OCI-LY7 (cell line): Measurements from ENCODE around the gene HMGB1. TPM values are rescaled to one million over a fixed set of nuclear protein-coding genes. Genes with fewer than 3 reads are reported as not detected.

Experiments used
- BruUV-seq: library from RNA; stranded (reverse); fragments of 400-500 nt; replicated peaks from 2 replicates; lab custom pipeline; 2021; lab: Mats Ljungman, UMichigan
- CTCF ChIA-PET: fragments of 300-600 bp; sonication (Branson Sonifier 250); formaldehyde crosslinking; loops from one replicate; lab custom pipeline; 2022; ENCODE audit warnings: antibody characterized with exemption; ENCODE audit not compliant: unreplicated experiment; lab: Charles Lee
- POLR2A ChIA-PET: fragments of 300-600 bp; sonication (Branson Sonifier 250); formaldehyde crosslinking; loops from one replicate; lab custom pipeline; 2022; ENCODE audit warnings: antibody characterized with exemption; lab: Charles Lee
- DNase-seq: peaks from one replicate; pipeline ENCODE4 v3.0.0-alpha.2; 2015; ENCODE audit warnings: low spot score
- H2AFZ ChIP-seq: fragments of 200-600 bp; sonication (generic), shearing (Covaris generic); 2 replicates; pipeline ENCODE4 v1.6.1; 2014; ENCODE audit warnings: mild to moderate bottlenecking, antibody characterized with exemption, low read length, moderate library complexity
- H3K27ac ChIP-seq: fragments of 200-600 bp; sonication (generic); 2 replicates; pipeline ENCODE4 v1.5.1; 2014; ENCODE audit warnings: mixed run types, low read depth, mild to moderate bottlenecking, moderate library complexity, low read length, inconsistent platforms; ENCODE audit not compliant: poor library complexity, severe bottlenecking
- H3K36me3 ChIP-seq: fragments of 200-600 bp; sonication (generic); 2 replicates; pipeline ENCODE4 v1.6.1; 2014; ENCODE audit warnings: mild to moderate bottlenecking, antibody characterized with exemption, low read length, moderate library complexity, mixed read lengths; ENCODE audit not compliant: insufficient read depth
- H3K4me1 ChIP-seq: fragments of 200-600 bp; sonication (generic); 2 replicates; pipeline ENCODE4 v1.5.1; 2014; ENCODE audit warnings: mild to moderate bottlenecking, low read length; ENCODE audit not compliant: insufficient read depth, poor library complexity, severe bottlenecking
- H3K4me2 ChIP-seq: fragments of 200-600 bp; sonication (generic); 2 replicates; pipeline ENCODE4 v1.6.1; 2014; ENCODE audit warnings: mild to moderate bottlenecking, low read length
- H3K4me3 ChIP-seq: fragments of 200-600 bp; sonication (generic); 2 replicates; pipeline ENCODE4 v1.5.1; 2014; ENCODE audit warnings: mild to moderate bottlenecking, low read depth, low read length; ENCODE audit not compliant: poor library complexity, severe bottlenecking
- H3K79me2 ChIP-seq: fragments of 200-600 bp; sonication (generic); 2 replicates; pipeline ENCODE4 v1.6.1; 2016; ENCODE audit warnings: low read depth, mild to moderate bottlenecking, low read length, moderate library complexity, mixed read lengths; ENCODE audit not compliant: insufficient read depth
- H3K9me2 ChIP-seq: fragments of 200-600 bp; sonication (generic); 2 replicates; pipeline ENCODE4 v1.6.1; 2016; ENCODE audit warnings: mild to moderate bottlenecking, low read length, mixed read lengths; ENCODE audit not compliant: insufficient read depth
- H3K9me3 ChIP-seq: fragments of 200-600 bp; sonication (generic); 2 replicates; pipeline ENCODE4 v1.6.1; 2014; ENCODE audit warnings: mild to moderate bottlenecking, mixed run types, low read length, mixed read lengths
- H4K20me1 ChIP-seq: fragments of 200-600 bp; sonication (generic); 2 replicates; pipeline ENCODE4 v1.6.1; 2014; ENCODE audit warnings: mild to moderate bottlenecking, antibody characterized with exemption, low read length, moderate library complexity, mixed read lengths; ENCODE audit not compliant: insufficient read depth
- EZH2phosphoT487 ChIP-seq: fragments of 200-600 bp; sonication (generic); IDR thresholded peaks from 2 replicates; pipeline ENCODE4 v1.6.1; 2018; ENCODE audit warnings: low read depth, borderline replicate concordance, mild to moderate bottlenecking, mixed run types, antibody characterized with exemption, low read length, moderate library complexity, mixed read lengths
- intact Hi-C: fragments of 100-400 bp; cut with micrococcal nuclease; formaldehyde crosslinking; loops from one replicate; pipeline ENCODE4 v1.10.0; 2022; ENCODE audit not compliant: unreplicated experiment
- total RNA-seq, 2 experiments: library from RNA; depleted of rRNA in 1 of 2; stranded (reverse); fragments of >200 nt in 1 of 2; shearing (Covaris generic) in 1 of 2; gene quantifications; 2 replicates each; pipeline ENCODE4 v1.2.3, GENCODE V29; 2014 to 2022
- TF ChIP-seq, protein P1 (sequence below): fragments of 200-600 bp; sonication (generic); conservative IDR thresholded peaks from 2 replicates; pipeline ENCODE4 v1.5.1; 2014; ENCODE audit warnings: mild to moderate bottlenecking, antibody characterized with exemption, low read length, moderate library complexity, mixed read lengths

HMGB1 gene
- total RNA-seq, 2 experiments from 2014 or later, result 1,114 to 1,288 TPM

DNA sequence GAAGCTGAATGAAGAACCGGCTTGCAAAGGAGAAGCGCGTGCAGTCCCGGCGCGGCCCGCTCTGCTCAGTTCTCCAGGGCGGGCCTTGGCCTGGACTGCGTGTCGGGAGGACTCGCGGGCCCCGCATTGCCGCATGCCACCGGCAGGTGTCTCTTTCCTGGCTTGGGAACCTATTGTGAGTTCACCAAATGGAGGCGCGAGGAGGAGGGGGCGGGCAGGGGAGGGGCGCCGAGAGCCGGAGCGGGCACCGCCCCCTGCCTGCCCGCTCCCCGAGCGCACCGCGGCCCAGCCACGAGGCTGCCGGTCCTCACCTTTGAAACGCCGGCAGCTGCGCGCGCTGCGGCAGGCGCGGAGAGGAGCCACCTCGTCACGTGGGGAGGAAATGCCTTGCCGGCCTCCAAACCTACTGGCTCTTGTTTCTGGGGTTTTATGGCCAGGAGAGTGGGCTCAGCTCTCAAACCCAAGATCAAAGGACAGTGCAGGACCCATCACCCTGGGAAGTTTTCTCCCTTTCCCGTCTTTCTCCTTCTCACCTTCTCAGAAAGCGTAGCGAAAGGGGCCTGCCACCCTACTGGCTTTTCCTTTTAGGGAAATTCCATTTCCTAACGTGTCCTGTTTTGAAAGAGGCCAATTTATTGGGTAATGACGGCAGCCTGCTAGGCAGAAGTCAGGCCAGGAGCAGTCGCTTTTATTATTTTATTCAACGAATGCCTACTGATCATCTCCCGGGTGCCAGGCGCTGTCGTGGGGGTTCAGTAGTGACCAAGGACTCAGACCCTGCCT is 57.2 kb downstream of the HMGB1 start:
- TF ChIP-seq EZH2phosphoT487, result no peak
- TF ChIP-seq, protein P1, sequence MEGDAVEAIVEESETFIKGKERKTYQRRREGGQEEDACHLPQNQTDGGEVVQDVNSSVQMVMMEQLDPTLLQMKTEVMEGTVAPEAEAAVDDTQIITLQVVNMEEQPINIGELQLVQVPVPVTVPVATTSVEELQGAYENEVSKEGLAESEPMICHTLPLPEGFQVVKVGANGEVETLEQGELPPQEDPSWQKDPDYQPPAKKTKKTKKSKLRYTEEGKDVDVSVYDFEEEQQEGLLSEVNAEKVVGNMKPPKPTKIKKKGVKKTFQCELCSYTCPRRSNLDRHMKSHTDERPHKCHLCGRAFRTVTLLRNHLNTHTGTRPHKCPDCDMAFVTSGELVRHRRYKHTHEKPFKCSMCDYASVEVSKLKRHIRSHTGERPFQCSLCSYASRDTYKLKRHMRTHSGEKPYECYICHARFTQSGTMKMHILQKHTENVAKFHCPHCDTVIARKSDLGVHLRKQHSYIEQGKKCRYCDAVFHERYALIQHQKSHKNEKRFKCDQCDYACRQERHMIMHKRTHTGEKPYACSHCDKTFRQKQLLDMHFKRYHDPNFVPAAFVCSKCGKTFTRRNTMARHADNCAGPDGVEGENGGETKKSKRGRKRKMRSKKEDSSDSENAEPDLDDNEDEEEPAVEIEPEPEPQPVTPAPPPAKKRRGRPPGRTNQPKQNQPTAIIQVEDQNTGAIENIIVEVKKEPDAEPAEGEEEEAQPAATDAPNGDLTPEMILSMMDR, result peak; percentile 72
- Histone ChIP-seq H3K79me2 (no peaks in the 10 kb centered on the region), H3K36me3 (no peaks in the 10 kb centered on the region), H3K27ac (peak overlapping the region; percentile 26), H3K9me2 (no peaks in the 10 kb centered on the region), H3K4me2 (peak overlapping the region; percentile 32), H4K20me1 (no peaks in the 10 kb centered on the region), H2AFZ (peak overlapping the region; percentile 56; the same call in 1 of the 2 replicates), H3K9me3 (no peaks in the 10 kb centered on the region), H3K4me3 (no peak overlapping the region), H3K4me1 (peaks cover 57% of the 10 kb centered on the region)
- no TSS peak for BruUV-seq
- POLR2A ChIA-PET, result interaction anchor here (0.7 kb wide), 1 partner anchor 57 kb away, joined by 3 read pairs; the partner anchor contains the start of gene HMGB1
- intact Hi-C loops, result loop anchor here (1.0 kb wide), 1 partner anchor 37 kb away; no protein-coding TSS in a partner anchor
- DNase-seq, result peak; percentile 88
- CTCF ChIA-PET, result no interaction called here

DNA sequence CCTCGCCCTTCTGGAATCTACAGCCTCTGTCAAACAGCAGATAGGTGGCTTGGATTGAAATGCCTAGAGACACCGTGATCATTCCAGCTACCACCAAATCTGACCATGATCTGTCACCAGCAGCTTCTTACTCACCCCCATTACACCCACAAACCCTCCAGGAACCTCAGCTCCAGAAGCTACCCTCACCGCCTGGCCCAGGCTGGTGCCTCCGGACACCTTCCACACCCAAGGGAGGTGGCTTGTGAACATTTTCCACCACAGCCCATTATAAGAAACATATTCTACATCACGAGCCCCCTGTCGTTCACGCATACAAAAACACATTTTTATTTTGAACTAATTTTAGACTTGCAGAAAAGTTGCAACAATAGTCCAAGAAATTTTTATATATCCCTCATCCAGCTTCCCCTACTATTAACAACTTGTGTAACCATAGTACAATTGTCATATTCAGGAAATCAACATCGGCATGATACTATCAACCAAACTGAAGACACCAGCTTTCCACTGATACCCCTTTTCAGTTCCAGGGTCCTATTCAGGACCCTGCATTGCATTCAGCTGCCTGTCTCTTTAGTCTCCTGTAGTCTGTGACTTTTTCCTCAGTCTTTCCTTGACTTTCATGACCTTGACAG is 58.8 kb downstream of the HMGB1 start:
- CTCF ChIA-PET, result interaction anchor here (0.8 to 2.0 kb wide), 2 partner anchors 11 to 39 kb away, joined by 3 to 5 read pairs; no protein-coding TSS in a partner anchor
- intact Hi-C loops, result no loop called here
- peak; percentile 22 for DNase-seq
- Histone ChIP-seq H3K4me2 (peak overlapping the region; percentile 36; the same call in 1 of the 2 replicates), H2AFZ (peak overlapping the region; percentile 23; the same call in 1 of the 2 replicates), H3K4me1 (peaks cover 46% of the 10 kb centered on the region), H3K9me3 (no peaks in the 10 kb centered on the region), H4K20me1 (no peaks in the 10 kb centered on the region), H3K79me2 (no peaks in the 10 kb centered on the region), H3K9me2 (no peaks in the 10 kb centered on the region), H3K27ac (no peak overlapping the region), H3K36me3 (no peaks in the 10 kb centered on the region), H3K4me3 (no peak overlapping the region)
- TF ChIP-seq EZH2phosphoT487, result no peak
- TF ChIP-seq, protein P1, result peak; percentile 47; the same call in 1 of the 2 replicates
- POLR2A ChIA-PET, result interaction anchor here (0.9 to 3.2 kb wide), 11 partner anchors 10 to 149 kb away, joined by 3 to 15 read pairs (median 3); partner anchors contain the start of gene UBE2L5
- no TSS peak for BruUV-seq

Other genes starting within 250 kb of the HMGB1 start
- gene KATNAL1, start 158.4 kb downstream of the HMGB1 start, total RNA-seq (2014; rRNA removed; shearing (Covaris generic)), result 13.9 and 25.5 TPM in 2 replicates
- 33.2 and 34.5 TPM in 2 replicates for gene KATNAL1, start 158.4 kb downstream of the HMGB1 start, total RNA-seq (2022)
- gene UBE2L5, start 43.4 kb downstream of the HMGB1 start, total RNA-seq (2014; rRNA removed; shearing (Covaris generic)), result 0.15 and 0.22 TPM in 2 replicates
- 1.00 and 1.8 TPM in 2 replicates for gene UBE2L5, start 43.4 kb downstream of the HMGB1 start, total RNA-seq (2022)
- 19.2 and 21.1 TPM in 2 replicates for gene USPL1, start 152.0 kb upstream of the HMGB1 start, total RNA-seq (2014; rRNA removed; shearing (Covaris generic))
- 21.9 and 23.2 TPM in 2 replicates for gene USPL1, start 152.0 kb upstream of the HMGB1 start, total RNA-seq (2022)